Skeletal muscle satellite cell (primary cell): ENCODE measurements around the gene ZNF300.
"Not testable (repeated sequence)": the region's sequence is repeated elsewhere in the genome, so short reads cannot be mapped to it uniquely, and the experiment has no call there.

Source experiments
- H3K27me3 ChIP-seq: 2 replicates; pipeline ENCODE4 v1.7.0; 2013; ENCODE audit warnings: low read length; ENCODE audit not compliant: control insufficient read depth, insufficient read depth
- H3K36me3 ChIP-seq: 2 replicates; pipeline ENCODE4 v1.7.0; 2013; ENCODE audit warnings: mild to moderate bottlenecking, control low read depth, low read length; ENCODE audit not compliant: insufficient read depth
- H3K4me1 ChIP-seq: 2 replicates; pipeline ENCODE4 v1.7.0; 2013; ENCODE audit warnings: low read length; ENCODE audit not compliant: control insufficient read depth, insufficient read depth
- H3K4me2 ChIP-seq: 2 replicates; pipeline ENCODE4 v1.7.0; 2013; ENCODE audit warnings: mild to moderate bottlenecking, low read length
- H3K4me3 ChIP-seq: 2 replicates; pipeline ENCODE4 v1.7.0; 2013; ENCODE audit warnings: low read length
- H3K9ac ChIP-seq: 2 replicates; pipeline ENCODE4 v1.7.0; 2013; ENCODE audit warnings: mild to moderate bottlenecking, low read depth, low read length, moderate library complexity
- H3K9me3 ChIP-seq: replicated peaks from 2 replicates; pipeline ENCODE4 v1.7.0; 2013; ENCODE audit warnings: mild to moderate bottlenecking, control low read depth, low read length

Gene ZNF300

DNA sequence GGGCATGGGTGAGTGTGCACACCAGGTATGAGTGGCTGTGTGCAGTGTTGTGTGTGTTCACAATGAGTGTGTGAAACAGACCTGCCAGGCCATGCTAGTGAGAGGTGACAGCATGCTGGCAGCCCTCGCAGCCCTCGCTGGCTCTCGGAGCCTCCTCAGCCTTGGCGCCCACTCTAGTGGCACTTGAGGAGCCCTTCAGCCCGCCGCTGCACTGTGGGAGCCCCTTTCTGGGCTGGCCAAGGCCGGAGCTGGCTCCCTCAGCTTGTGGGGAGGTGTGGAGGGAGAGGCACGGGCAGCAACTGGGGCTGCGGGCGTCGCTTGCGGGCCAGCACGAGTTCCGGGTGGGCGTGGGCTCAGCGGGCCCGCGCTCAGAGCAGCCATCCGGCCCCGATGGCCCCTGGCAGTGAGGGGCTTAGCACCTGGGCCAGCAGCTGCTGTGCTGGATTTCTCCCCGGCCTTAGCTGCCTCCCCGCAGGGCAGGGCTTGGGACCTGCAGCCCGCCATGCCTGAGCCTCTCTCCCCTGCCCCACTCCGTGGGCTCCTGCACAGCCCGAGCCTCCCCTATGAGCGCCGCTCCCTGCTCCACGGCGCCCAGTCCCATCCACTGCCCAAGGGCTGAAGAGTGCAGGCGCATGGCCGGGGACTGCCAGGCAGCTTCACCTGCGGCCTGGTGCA lies 59.5 kb downstream of the ZNF300 start:
- not testable (repeated sequence) for H3K9ac ChIP-seq, H3K9me3 ChIP-seq, H3K36me3 ChIP-seq, H3K4me3 ChIP-seq, H3K4me2 ChIP-seq, H3K4me1 ChIP-seq
- peaks cover 34% of the 10 kb centered on the region for H3K27me3 ChIP-seq
